Astrocyte of the cerebellum (primary cell): ENCODE results near the gene LEFTY1.
A peak's percentile ranks its signal among the peaks of the same experiment; 100 is the strongest.

Experiments used
- DNase-seq: peaks from one replicate; pipeline ENCODE4 v3.0.0-alpha.2; 2011; ENCODE audit warnings: low read depth
- H3K4me3 ChIP-seq: 2 replicates; pipeline ENCODE4 v1.5.1; 2011; ENCODE audit warnings: mild to moderate bottlenecking, low read depth, low read length, moderate library complexity
- in situ Hi-C: cut with HindIII; loops from 2 replicates; pipeline ENCODE4 v1.10.0; 2017; ENCODE audit warnings: low sequenced_read_pairs
- TF ChIP-seq, protein P1 (sequence below): IDR thresholded peaks from 2 replicates; pipeline ENCODE4 v1.5.1; 2012; ENCODE audit warnings: low read length, low read depth, moderate library complexity, mild to moderate bottlenecking; ENCODE audit errors: missing control alignments

Gene LEFTY1

DNA sequence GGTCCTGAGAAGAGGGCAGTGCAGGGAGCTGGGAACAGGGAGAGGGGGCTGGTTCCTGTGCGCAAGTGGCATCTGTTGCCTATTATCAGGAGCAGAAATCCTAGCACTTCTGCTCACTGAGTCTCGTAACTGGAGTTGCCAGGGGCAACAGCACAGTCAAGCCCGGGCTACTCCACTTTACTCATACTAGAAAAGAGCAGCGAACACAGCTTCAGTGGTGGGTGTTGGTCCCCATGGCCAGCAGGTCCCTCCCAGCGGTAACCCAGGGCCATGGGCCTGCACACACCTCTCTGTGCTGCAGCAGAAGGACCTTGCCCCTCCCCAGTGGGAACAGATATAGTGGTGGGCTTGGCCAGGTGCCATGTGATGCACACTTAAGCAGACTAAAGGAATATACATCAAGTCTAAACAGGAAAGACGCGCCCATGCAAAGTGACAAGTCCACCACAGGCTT lies 26.6 kb upstream of the LEFTY1 start:
- TF ChIP-seq, protein P1, sequence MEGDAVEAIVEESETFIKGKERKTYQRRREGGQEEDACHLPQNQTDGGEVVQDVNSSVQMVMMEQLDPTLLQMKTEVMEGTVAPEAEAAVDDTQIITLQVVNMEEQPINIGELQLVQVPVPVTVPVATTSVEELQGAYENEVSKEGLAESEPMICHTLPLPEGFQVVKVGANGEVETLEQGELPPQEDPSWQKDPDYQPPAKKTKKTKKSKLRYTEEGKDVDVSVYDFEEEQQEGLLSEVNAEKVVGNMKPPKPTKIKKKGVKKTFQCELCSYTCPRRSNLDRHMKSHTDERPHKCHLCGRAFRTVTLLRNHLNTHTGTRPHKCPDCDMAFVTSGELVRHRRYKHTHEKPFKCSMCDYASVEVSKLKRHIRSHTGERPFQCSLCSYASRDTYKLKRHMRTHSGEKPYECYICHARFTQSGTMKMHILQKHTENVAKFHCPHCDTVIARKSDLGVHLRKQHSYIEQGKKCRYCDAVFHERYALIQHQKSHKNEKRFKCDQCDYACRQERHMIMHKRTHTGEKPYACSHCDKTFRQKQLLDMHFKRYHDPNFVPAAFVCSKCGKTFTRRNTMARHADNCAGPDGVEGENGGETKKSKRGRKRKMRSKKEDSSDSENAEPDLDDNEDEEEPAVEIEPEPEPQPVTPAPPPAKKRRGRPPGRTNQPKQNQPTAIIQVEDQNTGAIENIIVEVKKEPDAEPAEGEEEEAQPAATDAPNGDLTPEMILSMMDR: no peak
- no peak for DNase-seq
- H3K4me3 ChIP-seq: no peak overlapping the region
- in situ Hi-C loops: no loop called here

DNA sequence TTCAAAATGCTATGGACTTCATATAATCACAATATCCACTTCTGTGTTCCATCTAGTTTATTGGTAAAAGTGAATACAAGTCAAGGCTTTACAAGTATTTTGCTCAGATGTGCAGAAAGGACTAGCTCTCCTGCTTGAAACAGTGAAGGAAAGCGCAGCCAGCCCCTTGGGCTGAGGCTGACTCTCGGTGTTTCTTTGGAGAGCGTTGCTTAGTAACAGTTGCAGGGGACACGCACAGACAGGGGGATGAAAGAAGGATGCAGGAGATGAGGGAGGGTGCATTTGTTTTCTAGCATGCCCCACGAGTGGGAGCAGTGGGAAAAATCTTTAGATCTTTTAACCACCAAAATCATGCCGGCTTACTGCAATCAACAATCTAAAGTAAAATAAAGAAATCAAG lies 26.0 kb upstream of the LEFTY1 start:
- TF ChIP-seq, protein P1: no peak
- H3K4me3 ChIP-seq: no peak overlapping the region
- DNase-seq: no peak
- in situ Hi-C loops: no loop called here

DNA sequence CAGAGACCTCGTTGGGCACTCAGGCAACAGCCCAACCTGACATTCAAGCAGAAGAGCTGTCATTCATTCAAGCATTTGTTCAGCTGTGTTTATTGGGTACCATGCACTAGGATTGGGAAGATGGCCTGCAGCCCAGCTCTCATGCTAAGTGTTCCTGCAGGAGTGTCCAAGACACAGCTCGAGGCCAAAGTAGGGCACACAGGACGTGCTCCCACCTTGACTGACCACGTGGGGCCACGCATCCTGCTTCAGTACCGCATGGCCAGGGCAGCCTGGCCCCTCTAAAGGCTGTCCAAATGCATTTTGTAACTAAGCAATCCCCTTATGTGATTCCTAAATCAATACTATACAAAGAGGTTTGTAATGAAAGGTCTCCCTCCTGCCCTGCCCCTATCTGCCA lies 25.4 kb upstream of the LEFTY1 start:
- H3K4me3 ChIP-seq: no peak overlapping the region
- DNase-seq: no peak
- in situ Hi-C loops: no loop called here
- TF ChIP-seq, protein P1: no peak

DNA sequence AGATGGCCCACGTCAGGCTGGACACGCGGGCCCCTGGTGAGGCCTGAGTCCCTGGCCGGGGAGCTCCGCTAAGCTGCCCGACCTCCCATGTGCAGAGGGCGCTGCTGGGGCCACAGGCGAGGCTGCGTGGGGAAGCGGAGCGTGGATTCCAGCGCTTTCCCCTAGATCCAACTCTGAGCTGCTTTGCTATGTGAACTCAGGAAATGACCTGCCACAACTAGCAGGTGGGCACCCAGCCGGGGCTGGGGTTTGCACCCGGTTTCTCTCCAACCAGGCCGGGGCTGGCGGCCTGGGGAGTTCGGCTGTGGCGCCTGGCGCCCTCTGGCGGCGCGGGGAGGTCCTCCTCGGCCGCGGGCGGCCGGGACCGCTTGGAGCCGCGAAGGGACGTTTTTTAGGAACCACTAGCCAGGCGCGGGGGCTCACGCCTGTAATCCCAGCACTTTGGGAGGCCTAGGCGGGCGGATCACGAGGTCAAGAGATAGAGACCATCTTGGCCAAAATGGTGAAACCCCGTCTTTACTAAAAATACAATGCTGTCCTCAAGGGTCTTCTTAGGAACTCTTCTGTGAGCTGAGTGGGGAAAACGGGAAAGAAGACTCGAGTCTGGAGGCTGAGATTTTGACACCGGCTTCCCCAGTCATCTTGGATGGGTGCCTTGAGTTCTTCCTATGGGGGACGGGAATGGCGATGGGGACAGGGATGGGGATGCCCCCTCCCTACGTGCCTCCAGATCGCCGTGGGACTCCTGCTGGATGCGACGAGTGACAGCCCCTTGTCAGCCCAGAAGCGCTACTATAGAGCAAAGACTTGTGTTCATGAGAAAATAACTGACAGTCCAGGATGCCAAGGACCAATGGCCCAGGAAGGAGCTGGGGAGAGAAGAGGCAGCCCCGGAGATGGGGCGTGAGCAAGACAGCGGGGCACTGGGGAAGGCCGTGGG lies 22.5 kb upstream of the LEFTY1 start:
- H3K4me3 ChIP-seq: no peak overlapping the region
- TF ChIP-seq, protein P1: peak; percentile 77
- no peak for DNase-seq
- in situ Hi-C loops: no loop called here

DNA sequence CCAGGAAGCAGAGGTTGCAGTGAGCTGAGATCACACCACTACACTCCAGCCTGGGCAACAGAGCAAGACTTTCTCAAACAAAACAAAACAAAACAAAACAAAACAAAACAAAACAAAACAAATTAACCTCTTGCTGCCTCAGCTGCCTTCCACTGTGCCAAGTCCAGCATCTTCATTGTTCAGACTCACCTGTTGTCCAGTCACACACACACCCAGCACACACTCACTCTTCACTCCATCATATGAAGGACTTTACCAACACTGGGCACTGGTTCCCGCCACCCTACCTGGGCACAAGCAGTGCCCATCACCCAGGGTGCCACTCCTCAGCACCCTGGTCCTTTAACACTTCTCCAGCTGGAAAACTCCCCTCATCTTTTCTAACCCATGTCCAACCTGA lies 20.5 kb upstream of the LEFTY1 start:
- TF ChIP-seq, protein P1: no peak
- in situ Hi-C loops: no loop called here
- H3K4me3 ChIP-seq: no peak overlapping the region
- no peak for DNase-seq

DNA sequence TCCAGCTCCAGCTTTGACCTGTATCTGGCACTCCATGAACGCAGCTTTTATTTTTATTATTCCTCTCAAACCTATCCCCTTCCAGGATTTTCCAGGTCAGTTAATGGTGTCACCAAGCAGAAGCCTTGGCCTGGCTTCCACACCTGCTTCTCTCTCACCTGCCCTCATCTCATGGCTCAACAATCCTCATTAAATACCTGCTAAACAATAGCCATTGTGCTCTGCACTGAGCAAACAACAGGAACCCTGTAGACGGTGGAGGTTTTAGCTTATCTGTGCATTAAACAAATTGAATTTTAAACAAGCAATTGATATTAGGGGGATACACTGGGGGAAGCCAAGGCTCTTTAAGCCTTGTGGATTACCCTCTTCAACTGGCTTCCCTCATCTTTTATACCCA lies 19.8 kb upstream of the LEFTY1 start:
- in situ Hi-C loops: no loop called here
- H3K4me3 ChIP-seq: no peak overlapping the region
- no peak for DNase-seq
- TF ChIP-seq, protein P1: no peak
